Natural killer cell (primary cell): ENCODE results near the gene TULP4. TPM values are rescaled to one million over a fixed set of nuclear protein-coding genes. Genes with fewer than 3 reads are reported as not detected.

ENCODE experiments used
- ATAC-seq, 3 donors: fragments of 150-1000 bp in 2 of 3; fragments of 200-7000 bp in 1 of 3; cut with Tn5 transposase; 1 replicate in 1 of 3; 2 replicates in 2 of 3; pipeline ENCODE4 v1.10.0; 2021; ENCODE audit warnings: mild to moderate bottlenecking in 2 of 3, moderate library complexity in 2 of 3
- DNase-seq, 2 donors: peaks; one replicate each; pipeline versions ENCODE4 v3.0.0 to v3.0.0-alpha.2; 2013 to 2021; ENCODE audit warnings: mixed read lengths in 1 of 2
- H3K27ac ChIP-seq: one replicate; pipeline ENCODE4 v1.5.1; 2013; ENCODE audit warnings: mild to moderate bottlenecking, low read length
- H3K27me3 ChIP-seq: one replicate; pipeline ENCODE4 v1.6.1; 2013; ENCODE audit warnings: low read length; ENCODE audit not compliant: control insufficient read depth, insufficient read depth
- H3K36me3 ChIP-seq: one replicate; pipeline ENCODE4 v1.6.1; 2013; ENCODE audit warnings: low read length; ENCODE audit not compliant: control insufficient read depth, insufficient read depth
- H3K4me1 ChIP-seq: one replicate; pipeline ENCODE4 v1.6.1; 2013; ENCODE audit warnings: low read length; ENCODE audit not compliant: control insufficient read depth, insufficient read depth
- H3K4me3 ChIP-seq: one replicate; pipeline ENCODE4 v1.5.1; 2013; ENCODE audit warnings: low read length
- H3K9me3 ChIP-seq: one replicate; pipeline ENCODE4 v1.6.1; 2013; ENCODE audit warnings: low read length; ENCODE audit not compliant: control insufficient read depth, insufficient read depth
- H3K27ac Mint-ChIP-seq, 2 donors: one replicate each; pipeline ENCODE4 v1.8.0; 2022; ENCODE audit warnings: mild to moderate bottlenecking in 2 of 2, mixed read lengths in 2 of 2, moderate library complexity in 1 of 2
- H3K27me3 Mint-ChIP-seq, 2 donors: one replicate each; pipeline ENCODE4 v1.8.0; 2022; ENCODE audit warnings: low read depth in 2 of 2, mixed read lengths in 2 of 2
- H3K36me3 Mint-ChIP-seq: one replicate; pipeline ENCODE4 v1.8.0; 2022; ENCODE audit warnings: mixed read lengths
- H3K4me1 Mint-ChIP-seq, 2 donors: one replicate each; pipeline ENCODE4 v1.8.0; 2022; ENCODE audit warnings: mixed read lengths in 2 of 2
- H3K4me3 Mint-ChIP-seq: one replicate; pipeline ENCODE4 v1.8.0; 2022; ENCODE audit warnings: mild to moderate bottlenecking, moderate library complexity, mixed read lengths
- H3K9me3 Mint-ChIP-seq, 2 donors: one replicate each; pipeline ENCODE4 v1.8.0; 2022; ENCODE audit warnings: mixed read lengths in 2 of 2
- WGBS: methylation state at CpG from one replicate; pipeline ENCODE4 v1.1.7; 2013; ENCODE audit warnings: missing lambda C conversion rate; ENCODE audit not compliant: insufficient coverage; 5-methylcytosine and 5-hydroxymethylcytosine counted together
- intact Hi-C: fragments of 100-400 bp; cut with micrococcal nuclease; formaldehyde crosslinking; loops from one replicate; pipeline ENCODE4 v1.14.2; 2022
- total RNA-seq, 4 donors: library from RNA; stranded (reverse); fragments of 120-200 nt in 1 of 4; gene quantifications; one replicate each; pipeline versions ENCODE4 v1.2.3 to v1.2.4, GENCODE V29; 2013 to 2022
- TF ChIP-seq, protein P1 (sequence below): fragments of 200-600 bp; IDR thresholded peaks from one replicate; pipeline ENCODE4 v1.8.0; 2022; ENCODE audit warnings: antibody characterized with exemption

TULP4 gene
- total RNA-seq, 3 donors from 2014 or later (not counting 1 experiment from before 2014, with no cell fraction given), result 75.2 to 89.5 (median 88.3) TPM

DNA sequence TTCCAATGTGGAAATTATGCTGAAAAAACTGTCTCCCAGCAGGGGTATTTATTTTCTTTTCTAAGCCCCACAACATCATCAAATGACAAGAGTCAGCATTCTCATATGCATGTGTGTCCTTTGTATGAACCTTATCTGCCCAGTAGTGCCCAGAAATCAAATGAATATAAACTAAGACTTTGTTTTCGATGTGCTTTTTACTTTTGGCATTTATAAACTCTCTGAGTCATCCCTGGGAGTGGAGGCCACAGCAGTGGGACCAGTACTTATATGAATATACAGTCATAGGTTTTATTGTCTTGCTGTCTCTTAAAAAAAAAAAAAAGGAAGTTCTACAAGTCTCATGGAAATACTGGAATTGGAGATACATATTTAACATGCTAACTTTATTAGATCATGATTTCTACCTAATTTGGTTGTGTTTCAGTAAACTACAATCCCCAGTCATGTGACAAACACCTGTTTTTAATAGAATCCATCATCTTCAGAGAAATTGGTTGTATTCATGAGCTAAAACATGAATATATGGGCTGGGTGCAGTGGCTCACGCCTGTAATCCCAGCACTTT, 148.4 kb downstream of the TULP4 start:
- no peak overlapping the region for H3K27ac ChIP-seq
- no peaks in the 10 kb centered on the region for H3K9me3 Mint-ChIP-seq
- H3K4me3 ChIP-seq, result no peak overlapping the region
- TF ChIP-seq, protein P1, sequence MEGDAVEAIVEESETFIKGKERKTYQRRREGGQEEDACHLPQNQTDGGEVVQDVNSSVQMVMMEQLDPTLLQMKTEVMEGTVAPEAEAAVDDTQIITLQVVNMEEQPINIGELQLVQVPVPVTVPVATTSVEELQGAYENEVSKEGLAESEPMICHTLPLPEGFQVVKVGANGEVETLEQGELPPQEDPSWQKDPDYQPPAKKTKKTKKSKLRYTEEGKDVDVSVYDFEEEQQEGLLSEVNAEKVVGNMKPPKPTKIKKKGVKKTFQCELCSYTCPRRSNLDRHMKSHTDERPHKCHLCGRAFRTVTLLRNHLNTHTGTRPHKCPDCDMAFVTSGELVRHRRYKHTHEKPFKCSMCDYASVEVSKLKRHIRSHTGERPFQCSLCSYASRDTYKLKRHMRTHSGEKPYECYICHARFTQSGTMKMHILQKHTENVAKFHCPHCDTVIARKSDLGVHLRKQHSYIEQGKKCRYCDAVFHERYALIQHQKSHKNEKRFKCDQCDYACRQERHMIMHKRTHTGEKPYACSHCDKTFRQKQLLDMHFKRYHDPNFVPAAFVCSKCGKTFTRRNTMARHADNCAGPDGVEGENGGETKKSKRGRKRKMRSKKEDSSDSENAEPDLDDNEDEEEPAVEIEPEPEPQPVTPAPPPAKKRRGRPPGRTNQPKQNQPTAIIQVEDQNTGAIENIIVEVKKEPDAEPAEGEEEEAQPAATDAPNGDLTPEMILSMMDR, result no peak
- peaks cover 6% of the 10 kb centered on the region for H3K36me3 ChIP-seq
- H3K9me3 ChIP-seq, result no peaks in the 10 kb centered on the region
- H3K4me3 Mint-ChIP-seq, result no peak overlapping the region
- intact Hi-C loops, result no loop called here
- H3K36me3 Mint-ChIP-seq, result no peaks in the 10 kb centered on the region
- H3K27me3 Mint-ChIP-seq, result no peaks in the 10 kb centered on the region
- no peak for ATAC-seq
- WGBS, result 94% methylated on average over 2 of the region's 2 CpGs
- H3K27me3 ChIP-seq, result no peaks in the 10 kb centered on the region
- no peaks in the 10 kb centered on the region for H3K4me1 ChIP-seq
- no peak overlapping the region for H3K27ac Mint-ChIP-seq
- no peak for DNase-seq
- H3K4me1 Mint-ChIP-seq, result no peaks in the 10 kb centered on the region

DNA sequence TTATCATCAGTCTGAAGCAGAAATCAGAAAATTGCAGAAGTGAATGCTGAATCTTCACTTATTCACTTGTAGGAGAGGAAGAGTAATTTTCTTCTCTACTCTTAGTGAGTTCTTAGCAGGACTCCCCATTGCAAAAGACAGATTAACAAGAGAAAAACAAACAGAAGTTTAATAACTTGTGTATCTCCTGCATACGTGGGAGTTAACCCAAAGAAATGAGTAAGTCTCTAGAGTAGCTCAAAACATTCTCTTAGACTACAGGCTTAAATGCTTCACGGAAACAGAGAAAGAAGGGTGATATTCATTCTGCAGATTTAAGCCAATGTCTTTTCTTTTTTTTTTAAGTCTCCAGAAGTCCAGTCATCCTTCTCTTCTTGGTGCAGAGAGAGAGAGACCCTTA, 149.7 kb downstream of the TULP4 start:
- Histone ChIP-seq H3K9me3 (no peaks in the 10 kb centered on the region), H3K36me3 (peaks cover 6% of the 10 kb centered on the region), H3K27ac (no peak overlapping the region), H3K27me3 (no peaks in the 10 kb centered on the region), H3K4me1 (no peaks in the 10 kb centered on the region), H3K4me3 (no peak overlapping the region)
- TF ChIP-seq, protein P1, result no peak
- H3K27ac Mint-ChIP-seq, result no peak overlapping the region
- no CpG with 5 or more reads among the region's 2 CpGs for WGBS
- no peak for ATAC-seq
- H3K9me3 Mint-ChIP-seq, result no peaks in the 10 kb centered on the region
- intact Hi-C loops, result no loop called here
- no peaks in the 10 kb centered on the region for H3K4me1 Mint-ChIP-seq
- no peak overlapping the region for H3K4me3 Mint-ChIP-seq
- H3K36me3 Mint-ChIP-seq, result no peaks in the 10 kb centered on the region
- no peak for DNase-seq
- no peaks in the 10 kb centered on the region for H3K27me3 Mint-ChIP-seq

DNA sequence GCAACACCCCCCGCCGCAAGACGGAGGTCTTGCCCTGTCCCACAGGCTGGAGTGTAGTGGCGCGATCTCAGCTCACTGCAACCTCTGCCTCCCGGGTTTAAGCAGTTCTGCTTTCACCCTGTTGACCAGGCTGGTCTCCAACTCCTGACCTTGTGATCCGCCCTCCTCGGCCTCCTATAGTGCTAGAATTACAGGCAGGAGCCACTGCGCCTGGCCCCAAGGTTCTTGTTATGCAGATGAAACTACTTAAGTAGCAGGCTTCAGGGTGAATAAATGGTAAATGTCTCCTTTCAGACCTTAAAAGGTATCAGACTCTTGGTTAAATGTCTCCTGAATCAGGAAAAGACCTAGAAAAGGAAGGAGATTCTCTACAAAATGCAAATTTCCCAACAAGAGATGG, 152.2 kb downstream of the TULP4 start:
- Mint-ChIP-seq H3K9me3 (no peaks in the 10 kb centered on the region), H3K27ac (no peak overlapping the region), H3K27me3 (no peaks in the 10 kb centered on the region), H3K4me1 (no peaks in the 10 kb centered on the region), H3K4me3 (no peak overlapping the region), H3K36me3 (no peaks in the 10 kb centered on the region)
- TF ChIP-seq, protein P1, result no peak
- H3K9me3 ChIP-seq, result no peaks in the 10 kb centered on the region
- WGBS, result 98% methylated on average over 9 of the region's 9 CpGs
- no peak overlapping the region for H3K27ac ChIP-seq
- no peak for ATAC-seq
- H3K4me3 ChIP-seq, result no peak overlapping the region
- H3K4me1 ChIP-seq, result no peaks in the 10 kb centered on the region
- H3K27me3 ChIP-seq, result no peaks in the 10 kb centered on the region
- intact Hi-C loops, result no loop called here
- peaks cover 5% of the 10 kb centered on the region for H3K36me3 ChIP-seq
- DNase-seq, result no peak

DNA sequence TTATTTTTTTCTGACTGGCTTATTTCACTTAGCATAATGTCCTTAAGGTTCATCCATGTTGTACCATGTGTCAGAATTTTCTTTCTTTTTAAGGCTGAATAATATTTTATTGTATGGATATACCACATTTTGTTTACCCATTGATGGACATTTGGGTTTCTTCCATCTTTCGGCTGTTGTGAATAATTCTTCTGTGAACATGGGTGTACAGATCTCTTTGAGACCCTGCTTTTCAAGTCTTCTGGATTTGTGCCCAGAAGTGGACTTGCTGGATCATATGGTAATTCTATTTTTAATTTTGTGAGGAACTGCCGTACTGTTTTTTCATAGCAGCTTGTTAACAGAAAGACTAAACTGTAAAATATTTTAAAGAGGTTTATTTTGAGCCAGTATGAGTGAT, 153.0 kb downstream of the TULP4 start:
- Histone ChIP-seq H3K27ac (no peak overlapping the region), H3K9me3 (no peaks in the 10 kb centered on the region), H3K36me3 (peaks cover 4% of the 10 kb centered on the region), H3K4me3 (no peak overlapping the region), H3K27me3 (no peaks in the 10 kb centered on the region), H3K4me1 (no peaks in the 10 kb centered on the region)
- H3K9me3 Mint-ChIP-seq, result no peaks in the 10 kb centered on the region
- H3K27ac Mint-ChIP-seq, result no peak overlapping the region
- intact Hi-C loops, result no loop called here
- WGBS, result 92% methylated on average over 2 of the region's 2 CpGs
- no peaks in the 10 kb centered on the region for H3K4me1 Mint-ChIP-seq
- TF ChIP-seq, protein P1, result no peak
- ATAC-seq, result no peak
- no peak for DNase-seq
- no peak overlapping the region for H3K4me3 Mint-ChIP-seq
- H3K27me3 Mint-ChIP-seq, result no peaks in the 10 kb centered on the region
- H3K36me3 Mint-ChIP-seq, result no peaks in the 10 kb centered on the region
